ENCODE data around the gene CDKN2D.

Gene CDKN2D

DNA sequence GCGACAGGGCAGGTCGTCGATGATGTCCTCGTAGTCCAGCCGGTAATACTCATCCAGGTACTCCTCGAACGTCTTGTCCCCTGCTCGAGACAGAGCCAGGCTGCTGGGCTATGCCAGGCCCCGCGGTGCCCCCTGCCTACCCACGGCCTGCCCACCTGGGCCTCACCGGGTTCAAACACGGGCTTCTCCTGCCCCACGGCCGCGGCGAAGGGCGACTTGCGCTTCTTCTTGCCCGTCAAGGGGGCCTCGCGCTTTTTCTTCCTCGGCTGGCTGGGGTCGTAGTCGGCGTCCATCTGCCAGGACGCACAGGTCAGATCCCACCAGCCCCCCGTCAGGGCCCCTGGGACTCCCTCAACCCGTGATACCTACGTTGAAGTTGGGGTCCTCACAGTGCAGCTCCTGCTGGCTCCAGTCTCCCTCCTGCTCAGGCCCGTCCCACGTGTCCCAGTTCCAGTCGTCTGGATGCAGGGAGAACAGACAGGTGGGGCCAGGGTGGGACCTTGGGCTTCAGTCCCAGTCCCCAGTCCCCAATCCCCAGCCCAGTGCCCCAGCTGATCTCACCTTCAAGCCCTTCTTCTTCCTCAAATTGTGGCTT is 11.1 kb downstream of the CDKN2D start:
- Histone ChIP-seq H3F3A (ENCODE audit: control insufficient read depth, insufficient read depth) (peaks cover 22% of the 10 kb centered on the region), H3K9me2 (replicated peaks; ENCODE audit: control insufficient read depth, low read length) (no peaks in the 10 kb centered on the region), H3K79me2 (ENCODE audit: control insufficient read depth, low read length) (no peaks in the 10 kb centered on the region), H3K36me3 (ENCODE audit: control insufficient read depth, low read length) (peaks cover 83% of the 10 kb centered on the region), H3K4me2 (ENCODE audit: low read length) (no peak overlapping the region), H3K4me1 (ENCODE audit: control insufficient read depth, low read length) (peaks cover 32% of the 10 kb centered on the region), H3K27me3 (ENCODE audit: control insufficient read depth, low read length) (no peaks in the 10 kb centered on the region), H4K20me1 (ENCODE audit: control insufficient read depth, insufficient read depth, low read depth, low read length) (no peaks in the 10 kb centered on the region), H3K9me3 (ENCODE audit: control insufficient read depth, insufficient read depth, low read length) (no peaks in the 10 kb centered on the region), H3K27ac (ENCODE audit: low read depth, low read length) (no peak overlapping the region), H3K4me3 (ENCODE audit: low read length) (no peak overlapping the region)
- TF ChIP-seq EZH2phosphoT487 (IDR thresholded peaks at IDR 0.05; ENCODE audit: borderline replicate concordance, low read length) = no peak
- TF ChIP-seq, protein P1, sequence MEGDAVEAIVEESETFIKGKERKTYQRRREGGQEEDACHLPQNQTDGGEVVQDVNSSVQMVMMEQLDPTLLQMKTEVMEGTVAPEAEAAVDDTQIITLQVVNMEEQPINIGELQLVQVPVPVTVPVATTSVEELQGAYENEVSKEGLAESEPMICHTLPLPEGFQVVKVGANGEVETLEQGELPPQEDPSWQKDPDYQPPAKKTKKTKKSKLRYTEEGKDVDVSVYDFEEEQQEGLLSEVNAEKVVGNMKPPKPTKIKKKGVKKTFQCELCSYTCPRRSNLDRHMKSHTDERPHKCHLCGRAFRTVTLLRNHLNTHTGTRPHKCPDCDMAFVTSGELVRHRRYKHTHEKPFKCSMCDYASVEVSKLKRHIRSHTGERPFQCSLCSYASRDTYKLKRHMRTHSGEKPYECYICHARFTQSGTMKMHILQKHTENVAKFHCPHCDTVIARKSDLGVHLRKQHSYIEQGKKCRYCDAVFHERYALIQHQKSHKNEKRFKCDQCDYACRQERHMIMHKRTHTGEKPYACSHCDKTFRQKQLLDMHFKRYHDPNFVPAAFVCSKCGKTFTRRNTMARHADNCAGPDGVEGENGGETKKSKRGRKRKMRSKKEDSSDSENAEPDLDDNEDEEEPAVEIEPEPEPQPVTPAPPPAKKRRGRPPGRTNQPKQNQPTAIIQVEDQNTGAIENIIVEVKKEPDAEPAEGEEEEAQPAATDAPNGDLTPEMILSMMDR (IDR thresholded peaks at IDR 0.05; ENCODE audit: low read depth, low read length, poor library complexity, severe bottlenecking) = no peak

DNA sequence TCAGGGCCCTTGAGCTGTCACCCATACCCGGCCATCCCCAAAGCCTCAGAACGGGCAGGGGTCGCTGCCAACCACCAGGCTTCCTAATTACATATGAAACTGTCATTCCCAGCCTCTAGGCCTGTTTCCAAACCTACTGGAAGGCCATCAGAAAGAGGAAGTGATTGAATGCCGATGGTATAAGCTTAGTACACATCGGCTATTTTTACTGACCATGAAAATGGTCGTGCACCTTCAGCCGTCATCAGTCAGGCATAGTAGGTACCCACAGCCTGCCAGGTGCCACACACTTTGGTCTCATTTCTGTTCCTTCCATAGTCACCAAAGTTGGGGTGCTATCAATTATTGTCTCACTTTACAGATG is 13.2 kb downstream of the CDKN2D start:
- Histone ChIP-seq H3K9me3 (ENCODE audit: control insufficient read depth, insufficient read depth, low read length) (no peaks in the 10 kb centered on the region), H3K27ac (ENCODE audit: low read depth, low read length) (0 out of 2 replicates have a peak overlapping the region, but pooled peaks have one; percentile 60), H3K4me1 (ENCODE audit: control insufficient read depth, low read length) (peaks cover 41% of the 10 kb centered on the region), H3K4me3 (ENCODE audit: low read length) (no peak overlapping the region), H4K20me1 (ENCODE audit: control insufficient read depth, insufficient read depth, low read depth, low read length) (no peaks in the 10 kb centered on the region), H3K27me3 (ENCODE audit: control insufficient read depth, low read length) (no peaks in the 10 kb centered on the region), H3K9me2 (replicated peaks; ENCODE audit: control insufficient read depth, low read length) (no peaks in the 10 kb centered on the region), H3F3A (ENCODE audit: control insufficient read depth, insufficient read depth) (peaks cover 22% of the 10 kb centered on the region), H3K4me2 (ENCODE audit: low read length) (no peak overlapping the region), H3K79me2 (ENCODE audit: control insufficient read depth, low read length) (no peaks in the 10 kb centered on the region), H3K36me3 (ENCODE audit: control insufficient read depth, low read length) (peaks cover 83% of the 10 kb centered on the region)
- no peak for TF ChIP-seq EZH2phosphoT487 (IDR thresholded peaks at IDR 0.05; ENCODE audit: borderline replicate concordance, low read length)
- TF ChIP-seq, protein P1 (IDR thresholded peaks at IDR 0.05; ENCODE audit: low read depth, low read length, poor library complexity, severe bottlenecking) = no peak

DNA sequence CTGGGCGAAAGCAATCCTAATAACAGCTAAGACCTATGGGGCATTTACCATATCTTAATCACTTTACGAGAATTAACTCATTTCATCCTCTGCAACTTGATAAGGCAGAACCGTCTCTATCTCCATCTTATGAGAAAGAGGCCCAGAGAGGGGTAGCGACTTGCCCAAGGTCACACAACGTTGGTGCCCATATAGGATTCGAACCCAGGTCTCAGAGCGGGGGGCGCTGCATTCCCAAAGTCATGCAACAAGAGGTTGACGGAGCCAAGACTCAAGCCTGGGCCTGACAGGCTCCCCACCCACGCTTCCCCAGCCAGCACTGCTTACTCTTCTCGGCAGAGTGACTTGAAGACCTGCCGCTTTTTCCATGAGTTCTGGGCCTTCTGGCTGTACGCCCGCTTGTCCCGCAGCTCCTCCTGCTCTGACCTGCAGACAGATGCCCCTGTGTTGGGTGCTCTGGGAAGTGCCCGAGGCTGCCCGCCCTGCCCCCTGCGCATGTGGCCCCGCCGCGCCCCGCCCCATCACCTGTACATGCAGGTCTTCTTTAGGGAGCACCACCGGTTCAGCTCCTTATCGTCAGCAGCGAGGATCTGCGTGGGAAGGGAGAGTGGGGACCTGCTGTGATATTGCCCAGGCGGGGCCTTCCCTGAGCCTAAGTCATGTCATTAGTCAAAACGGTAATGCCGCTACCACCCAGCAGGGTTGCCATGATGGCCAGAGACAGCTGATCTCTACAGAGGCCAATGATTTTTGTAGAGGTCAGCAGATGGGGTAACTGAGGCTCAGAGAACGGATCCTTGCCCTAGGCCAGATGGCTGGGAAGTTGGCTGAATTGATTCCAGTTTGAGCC is 13.8 kb downstream of the CDKN2D start:
- TF ChIP-seq, protein P1 (IDR thresholded peaks at IDR 0.05; ENCODE audit: low read depth, low read length, poor library complexity, severe bottlenecking) = no peak
- TF ChIP-seq EZH2phosphoT487 (IDR thresholded peaks at IDR 0.05; ENCODE audit: borderline replicate concordance, low read length) = no peak
- H3K4me3 ChIP-seq (ENCODE audit: low read length) = no peak overlapping the region
- peaks cover 41% of the 10 kb centered on the region for H3K4me1 ChIP-seq (ENCODE audit: control insufficient read depth, low read length)
- no peaks in the 10 kb centered on the region for H3K9me2 ChIP-seq (replicated peaks; ENCODE audit: control insufficient read depth, low read length)
- no peaks in the 10 kb centered on the region for H3K9me3 ChIP-seq (ENCODE audit: control insufficient read depth, insufficient read depth, low read length)
- peaks cover 83% of the 10 kb centered on the region for H3K36me3 ChIP-seq (ENCODE audit: control insufficient read depth, low read length)
- peak overlapping the region; percentile 29 for H3K4me2 ChIP-seq (ENCODE audit: low read length)
- no peaks in the 10 kb centered on the region for H4K20me1 ChIP-seq (ENCODE audit: control insufficient read depth, insufficient read depth, low read depth, low read length)
- no peaks in the 10 kb centered on the region for H3K27me3 ChIP-seq (ENCODE audit: control insufficient read depth, low read length)
- peak overlapping the region; percentile 60 for H3K27ac ChIP-seq (ENCODE audit: low read depth, low read length)
- peaks cover 22% of the 10 kb centered on the region for H3F3A ChIP-seq (ENCODE audit: control insufficient read depth, insufficient read depth)
- no peaks in the 10 kb centered on the region for H3K79me2 ChIP-seq (ENCODE audit: control insufficient read depth, low read length)

Data from DOHH2 (cell line).